PFSK-1 (cell line): ENCODE measurements around the gene RBKS.

Experiments
- FOXP2 ChIP-seq: optimal IDR thresholded peaks from 2 replicates; pipeline ENCODE3; 2011; ENCODE audit warnings: borderline replicate concordance, control low read depth, inconsistent platforms; ENCODE audit not compliant: insufficient read depth; ENCODE audit errors: extremely low read length, extremely low read depth
- POLR2AphosphoS5 ChIP-seq: IDR thresholded peaks from 2 replicates; pipeline ENCODE4 v1.6.1; 2012; ENCODE audit warnings: low read depth, mild to moderate bottlenecking, control low read depth, low read length, moderate library complexity
- REST ChIP-seq, 2 experiments: IDR thresholded peaks; 2 replicates each; pipeline versions ENCODE4 v1.6.1 to v1.8.0; 2011 to 2012; ENCODE audit warnings: low read depth in 2 of 2, low read length in 2 of 2, control low read depth in 1 of 2, inconsistent platforms in 1 of 2, mild to moderate bottlenecking in 1 of 2, moderate library complexity in 1 of 2; ENCODE audit not compliant: insufficient read depth in 1 of 2
- SIN3A ChIP-seq: IDR thresholded peaks from 2 replicates; pipeline ENCODE4 v1.6.1; 2012; ENCODE audit warnings: mild to moderate bottlenecking, low read length, moderate library complexity, borderline replicate concordance; ENCODE audit not compliant: insufficient read depth
- TAF1 ChIP-seq: IDR thresholded peaks from 2 replicates; pipeline ENCODE4 v1.6.1; 2012; ENCODE audit warnings: low read length, control low read depth, borderline replicate concordance; ENCODE audit not compliant: insufficient read depth

The RBKS gene

GRCh38 chr2:27921424-27921823, 31.2 kb upstream of the RBKS start:
- TF ChIP-seq REST (IDR thresholded peaks at IDR 0.05; ENCODE audit: insufficient read depth in 1 of 2, low read depth in 2 of 2, low read length in 2 of 2) (no peak), POLR2AphosphoS5 (no peak), SIN3A (no peak), TAF1 (no peak), FOXP2 (no peak)

GRCh38 chr2:27920148-27920885, 30.1 kb upstream of the RBKS start:
- no peak for TF ChIP-seq POLR2AphosphoS5
- TF ChIP-seq SIN3A, result no peak
- TF ChIP-seq TAF1, result no peak
- TF ChIP-seq REST (IDR thresholded peaks at IDR 0.05; ENCODE audit: insufficient read depth in 1 of 2, low read depth in 2 of 2, low read length in 2 of 2), result no peak
- TF ChIP-seq FOXP2, result no peak

GRCh38 chr2:27916293-27916995, 26.3 kb upstream of the RBKS start:
- TF ChIP-seq POLR2AphosphoS5 (no peak), REST (IDR thresholded peaks at IDR 0.05; ENCODE audit: insufficient read depth in 1 of 2, low read depth in 2 of 2, low read length in 2 of 2) (no peak), SIN3A (no peak), FOXP2 (no peak), TAF1 (no peak)

GRCh38 chr2:27915874-27916273, 25.7 kb upstream of the RBKS start:
- TF ChIP-seq POLR2AphosphoS5, result no peak
- no peak for TF ChIP-seq FOXP2
- TF ChIP-seq TAF1, result no peak

- no peak for TF ChIP-seq TAF1
- no peak for TF ChIP-seq REST (IDR thresholded peaks at IDR 0.05; ENCODE audit: insufficient read depth in 1 of 2, low read depth in 2 of 2, low read length in 2 of 2)
- no peak for TF ChIP-seq SIN3A
- no peak for TF ChIP-seq POLR2AphosphoS5
- no peak for TF ChIP-seq FOXP2
Measured at GRCh38 chr2:27915191-27915590, 25.0 kb upstream of the RBKS start.
